Measurements from ENCODE around the gene TULP4. TPM values are rescaled to one million over a fixed set of nuclear protein-coding genes. Genes with fewer than 3 reads are reported as not detected.
"Not testable (repeated sequence)": the region's sequence is repeated elsewhere in the genome, so short reads cannot be mapped to it uniquely, and the experiment has no call there.

Gene TULP4
- total and polyA plus RNA-seq, 2 experiments from 2014 or later: 20.0 to 118 TPM

DNA sequence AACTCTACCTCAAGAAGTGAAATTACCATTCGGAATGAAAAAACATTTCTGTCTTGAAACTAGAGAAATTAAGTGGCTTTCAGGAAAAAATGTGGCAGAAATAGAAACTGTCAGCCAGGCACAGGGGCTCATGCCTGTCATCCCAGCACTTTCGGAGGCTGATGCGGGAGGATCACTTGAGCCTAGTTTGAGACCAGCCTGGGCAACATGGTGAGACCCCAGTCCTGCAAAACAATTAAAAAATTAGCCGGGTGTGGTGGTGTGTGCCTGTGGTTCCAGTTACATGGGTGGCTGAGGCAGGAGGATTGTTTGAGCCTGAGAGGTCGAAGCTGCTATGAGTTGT is 240.5 kb downstream of the TULP4 start:
- H3K27ac ChIP-seq: peak overlapping the region; percentile 75

DNA sequence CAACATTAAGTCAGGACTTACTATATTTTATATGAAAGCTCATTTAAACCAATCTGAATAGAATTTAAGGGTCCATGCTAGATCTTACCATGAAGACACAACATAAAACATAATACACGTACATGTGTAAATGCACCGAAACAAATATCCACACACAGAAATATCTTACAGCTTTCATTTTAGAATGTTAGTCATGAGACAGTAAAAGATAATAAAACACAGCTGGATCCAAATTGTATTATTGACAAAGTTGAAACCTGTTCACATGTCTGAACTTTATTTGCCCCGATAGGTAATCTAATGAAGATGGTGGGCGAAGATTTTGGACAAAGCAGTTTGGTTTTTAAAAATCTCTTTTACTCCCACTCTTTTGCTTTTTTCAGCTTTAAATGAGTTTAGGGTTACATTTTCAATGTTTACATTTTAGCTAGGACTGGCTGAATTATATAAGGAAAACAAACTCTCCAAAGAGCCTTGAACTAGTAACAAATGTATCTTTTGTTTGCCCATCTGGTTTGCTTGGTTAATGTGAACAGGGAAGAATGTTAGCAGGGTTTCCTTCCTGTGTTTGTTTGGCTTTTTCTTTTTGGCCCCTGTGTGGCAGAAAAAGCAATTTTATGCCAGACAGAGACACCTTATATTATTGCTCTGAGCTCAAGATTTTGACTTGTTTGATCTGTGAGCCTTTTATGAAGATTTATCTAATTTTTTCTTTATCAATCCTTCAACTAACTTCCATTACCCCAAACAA is 242.5 kb downstream of the TULP4 start:
- Histone ChIP-seq H3K4me1 (ENCODE audit: low read depth) (peaks cover 22% of the 10 kb centered on the region), H3K36me3 (no peaks in the 10 kb centered on the region), H3K27me3 (no peaks in the 10 kb centered on the region), H3K4me3 (no peak overlapping the region), H3K27ac (no peak overlapping the region), H3K9me3 (ENCODE audit: low read depth) (no peaks in the 10 kb centered on the region)
- TF ChIP-seq, protein P1, sequence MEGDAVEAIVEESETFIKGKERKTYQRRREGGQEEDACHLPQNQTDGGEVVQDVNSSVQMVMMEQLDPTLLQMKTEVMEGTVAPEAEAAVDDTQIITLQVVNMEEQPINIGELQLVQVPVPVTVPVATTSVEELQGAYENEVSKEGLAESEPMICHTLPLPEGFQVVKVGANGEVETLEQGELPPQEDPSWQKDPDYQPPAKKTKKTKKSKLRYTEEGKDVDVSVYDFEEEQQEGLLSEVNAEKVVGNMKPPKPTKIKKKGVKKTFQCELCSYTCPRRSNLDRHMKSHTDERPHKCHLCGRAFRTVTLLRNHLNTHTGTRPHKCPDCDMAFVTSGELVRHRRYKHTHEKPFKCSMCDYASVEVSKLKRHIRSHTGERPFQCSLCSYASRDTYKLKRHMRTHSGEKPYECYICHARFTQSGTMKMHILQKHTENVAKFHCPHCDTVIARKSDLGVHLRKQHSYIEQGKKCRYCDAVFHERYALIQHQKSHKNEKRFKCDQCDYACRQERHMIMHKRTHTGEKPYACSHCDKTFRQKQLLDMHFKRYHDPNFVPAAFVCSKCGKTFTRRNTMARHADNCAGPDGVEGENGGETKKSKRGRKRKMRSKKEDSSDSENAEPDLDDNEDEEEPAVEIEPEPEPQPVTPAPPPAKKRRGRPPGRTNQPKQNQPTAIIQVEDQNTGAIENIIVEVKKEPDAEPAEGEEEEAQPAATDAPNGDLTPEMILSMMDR (IDR thresholded peaks at IDR 0.05; ENCODE audit: low read depth, low read length): no peak
- no peak for DNase-seq (ENCODE audit: low read depth in 1 of 2, low spot score in 1 of 2)

More for the DNA sequence above, 240.5 kb downstream of the TULP4 start:
- DNase-seq (ENCODE audit: low read depth in 1 of 2, low spot score in 1 of 2): no peak
- Histone ChIP-seq H3K27me3 (no peaks in the 10 kb centered on the region), H3K4me1 (ENCODE audit: low read depth) (peaks cover 17% of the 10 kb centered on the region), H3K4me3 (no peak overlapping the region), H3K36me3 (no peaks in the 10 kb centered on the region), H3K9me3 (ENCODE audit: low read depth) (no peaks in the 10 kb centered on the region)
- TF ChIP-seq, protein P1 (IDR thresholded peaks at IDR 0.05; ENCODE audit: low read depth, low read length): no peak

DNA sequence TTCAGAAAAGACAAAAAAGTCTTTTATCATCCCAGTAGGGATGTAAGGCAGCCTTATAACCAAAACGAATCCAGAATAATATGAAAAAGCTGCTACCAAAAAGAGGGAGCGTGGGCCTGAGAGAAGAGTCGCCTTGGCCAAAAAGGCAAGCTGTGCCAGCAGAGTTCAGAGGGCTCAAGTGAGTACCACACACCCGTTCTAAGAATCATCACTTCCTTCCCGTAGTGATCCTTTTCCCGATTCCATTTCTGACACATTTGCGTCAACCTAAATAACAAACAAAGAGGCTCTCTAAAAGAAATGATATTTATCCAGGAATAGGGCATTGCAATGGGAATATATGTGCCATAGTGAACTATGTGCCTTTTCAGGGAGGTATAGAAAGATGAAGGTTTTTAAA is 243.8 kb downstream of the TULP4 start:
- no peak for DNase-seq (ENCODE audit: low read depth in 1 of 2, low spot score in 1 of 2)
- TF ChIP-seq, protein P1 (IDR thresholded peaks at IDR 0.05; ENCODE audit: low read depth, low read length): no peak
- H3K27ac ChIP-seq: no peak overlapping the region

GRCh38 chr6:158557110-158557509 is 244.8 kb downstream of the TULP4 start:
- not testable (repeated sequence) for H3K27ac ChIP-seq; DNase-seq (ENCODE audit: low read depth in 1 of 2, low spot score in 1 of 2)

More for the DNA sequence above, 243.8 kb downstream of the TULP4 start:
- Histone ChIP-seq H3K4me1 (ENCODE audit: low read depth) (peaks cover 27% of the 10 kb centered on the region), H3K36me3 (no peaks in the 10 kb centered on the region), H3K4me3 (no peak overlapping the region), H3K27me3 (no peaks in the 10 kb centered on the region), H3K9me3 (ENCODE audit: low read depth) (no peaks in the 10 kb centered on the region)

DNA sequence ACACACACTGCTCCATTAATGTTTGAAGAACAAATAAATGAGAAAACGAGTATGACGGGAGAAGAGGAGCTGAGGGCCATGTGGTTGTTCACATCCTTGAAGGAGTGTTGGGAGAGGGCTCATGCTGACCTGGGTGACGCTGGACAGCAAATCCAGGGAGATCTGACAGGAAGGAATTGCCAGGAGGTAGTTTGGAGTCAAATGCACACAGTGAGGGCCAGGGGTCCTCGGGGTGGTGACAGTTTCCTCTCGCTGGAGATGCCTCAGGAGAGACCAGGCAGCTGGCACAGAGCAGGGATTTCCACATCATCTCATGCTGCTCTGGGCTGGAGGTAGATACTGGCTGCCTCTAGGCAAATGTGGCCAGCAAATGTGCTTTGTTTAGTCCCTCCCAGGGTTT is 245.7 kb downstream of the TULP4 start:
- H3K27ac ChIP-seq: no peak overlapping the region
- H3K36me3 ChIP-seq: no peaks in the 10 kb centered on the region
- no peak for DNase-seq (ENCODE audit: low read depth in 1 of 2, low spot score in 1 of 2)
- no peaks in the 10 kb centered on the region for H3K9me3 ChIP-seq (ENCODE audit: low read depth)
- peaks cover 24% of the 10 kb centered on the region for H3K4me1 ChIP-seq (ENCODE audit: low read depth)
- H3K4me3 ChIP-seq: no peak overlapping the region
- H3K27me3 ChIP-seq: no peaks in the 10 kb centered on the region
- TF ChIP-seq, protein P1 (IDR thresholded peaks at IDR 0.05; ENCODE audit: low read depth, low read length): no peak

More at GRCh38 chr6:158557110-158557509, 244.8 kb downstream of the TULP4 start:
- not testable (repeated sequence) for H3K27me3 ChIP-seq; H3K9me3 ChIP-seq (ENCODE audit: low read depth); H3K36me3 ChIP-seq; H3K4me3 ChIP-seq
- H3K4me1 ChIP-seq (ENCODE audit: low read depth): peaks cover 31% of the 10 kb centered on the region

All from cardiac muscle cell (in vitro differentiated cells and primary cell).